Spleen (tissue), 7 donors: Measurements from ENCODE around the gene FAM171A1.

Experiments used
- POLR2A ChIP-seq, 3 donors: fragments of 450-650 bp; IDR thresholded peaks; one replicate each; pipeline ENCODE4 v1.5.1; 2017; ENCODE audit warnings: antibody characterized with exemption in 3 of 3, mild to moderate bottlenecking in 1 of 3
- TF ChIP-seq, protein P1 (sequence below), 11 experiments: fragments of 200-600 bp in 7 of 11; fragments of 450-650 bp in 4 of 11; sonication (generic) in 4 of 11; IDR thresholded peaks in 8 of 11; conservative IDR thresholded peaks in 3 of 11; 1 replicate in 7 of 11; 2 replicates in 4 of 11; pipeline versions ENCODE4 v1.4.0 to v1.8.0; 2016 to 2021; ENCODE audit warnings: antibody characterized with exemption in 11 of 11, inconsistent platforms in 4 of 11, mild to moderate bottlenecking in 1 of 11
- donor health status: DM: no; HTN: no; CAD: no; lungs with moderate emphysema.
- donor health status: DM: no; HTN: no; CAD: no.
- donor health status: DM: no; HTN: no; CAD: no.

DNA sequence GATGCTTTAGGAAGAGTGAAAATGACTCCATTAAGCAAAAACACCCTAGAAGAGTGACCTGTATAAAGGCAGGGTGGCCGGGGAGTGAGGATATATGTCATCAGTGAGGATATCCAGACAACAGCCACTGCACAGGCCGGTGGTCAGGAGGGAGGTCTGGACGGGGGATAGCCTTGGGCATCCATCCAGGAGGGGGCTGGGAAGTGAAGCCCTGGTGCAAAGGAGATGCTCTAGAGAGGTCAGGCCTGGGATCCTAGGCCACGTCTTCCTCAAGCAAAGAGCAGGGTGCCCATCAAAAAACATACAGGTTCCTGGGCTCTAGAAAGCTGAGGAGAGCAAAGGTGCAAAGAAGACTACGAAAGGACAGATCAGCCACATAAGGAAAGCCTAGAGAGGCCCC lies 25.6 kb downstream of the FAM171A1 start:
- TF ChIP-seq, protein P1, sequence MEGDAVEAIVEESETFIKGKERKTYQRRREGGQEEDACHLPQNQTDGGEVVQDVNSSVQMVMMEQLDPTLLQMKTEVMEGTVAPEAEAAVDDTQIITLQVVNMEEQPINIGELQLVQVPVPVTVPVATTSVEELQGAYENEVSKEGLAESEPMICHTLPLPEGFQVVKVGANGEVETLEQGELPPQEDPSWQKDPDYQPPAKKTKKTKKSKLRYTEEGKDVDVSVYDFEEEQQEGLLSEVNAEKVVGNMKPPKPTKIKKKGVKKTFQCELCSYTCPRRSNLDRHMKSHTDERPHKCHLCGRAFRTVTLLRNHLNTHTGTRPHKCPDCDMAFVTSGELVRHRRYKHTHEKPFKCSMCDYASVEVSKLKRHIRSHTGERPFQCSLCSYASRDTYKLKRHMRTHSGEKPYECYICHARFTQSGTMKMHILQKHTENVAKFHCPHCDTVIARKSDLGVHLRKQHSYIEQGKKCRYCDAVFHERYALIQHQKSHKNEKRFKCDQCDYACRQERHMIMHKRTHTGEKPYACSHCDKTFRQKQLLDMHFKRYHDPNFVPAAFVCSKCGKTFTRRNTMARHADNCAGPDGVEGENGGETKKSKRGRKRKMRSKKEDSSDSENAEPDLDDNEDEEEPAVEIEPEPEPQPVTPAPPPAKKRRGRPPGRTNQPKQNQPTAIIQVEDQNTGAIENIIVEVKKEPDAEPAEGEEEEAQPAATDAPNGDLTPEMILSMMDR (IDR thresholded peaks at IDR 0.05 in 8 of 11, conservative IDR thresholded peaks at IDR 0.05 in 3 of 11): no peak
- TF ChIP-seq POLR2A (IDR thresholded peaks at IDR 0.05): no peak
